Measurements from ENCODE around the gene FAM170B. TPM values are rescaled to one million over a fixed set of nuclear protein-coding genes. Genes with fewer than 3 reads are reported as not detected.

The FAM170B gene
- total RNA-seq, 1 experiment from 2014 or later: not detected

DNA sequence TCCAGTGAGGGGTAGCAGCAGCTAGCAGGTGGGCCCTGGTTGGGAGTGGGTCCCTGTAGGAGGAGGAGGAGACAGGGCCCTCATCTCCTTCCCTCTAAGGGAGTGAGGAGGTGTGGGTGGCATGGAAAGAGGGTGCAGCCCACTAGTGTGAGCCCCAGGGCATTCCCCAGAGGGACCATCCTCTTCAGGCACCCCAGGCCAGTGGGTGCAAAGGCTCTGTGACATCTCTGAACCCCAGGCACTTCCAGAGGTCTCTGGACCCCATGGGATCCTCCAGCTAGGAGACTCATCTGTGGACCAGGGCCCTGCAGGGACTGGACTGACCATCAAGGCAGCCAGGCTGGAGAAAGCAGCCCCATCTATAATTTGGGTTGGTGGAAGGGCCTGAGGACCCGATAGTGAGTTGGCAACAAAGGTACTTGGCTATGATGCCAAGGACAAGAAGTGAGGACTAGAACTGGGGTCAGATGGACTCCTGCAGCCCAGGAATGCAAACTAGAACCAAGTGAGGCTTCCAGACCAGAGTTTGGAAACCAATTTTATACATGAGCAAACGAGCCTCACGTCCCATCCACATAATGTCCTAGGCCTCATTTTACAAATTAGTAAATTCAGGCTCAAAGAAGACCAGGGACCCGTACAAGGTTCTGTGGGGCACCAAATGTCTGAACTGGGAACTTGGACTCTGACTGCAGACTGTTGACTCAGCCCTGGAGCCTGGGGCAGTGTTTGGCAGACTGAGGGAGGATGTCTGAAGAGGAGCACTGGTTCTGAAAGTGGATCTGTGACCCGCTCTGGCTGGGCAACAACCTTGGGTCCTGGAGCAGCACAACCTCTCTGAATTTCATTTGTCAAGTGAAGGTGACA, 17.1 kb downstream of the FAM170B start:
- Mint-ChIP-seq H3K4me1 (0 out of 2 replicates have a peak, but pooled peaks cover 2% of the 10 kb centered on the region), H3K9me3 (peaks cover 2% of the 10 kb centered on the region), H3K27me3 (ENCODE audit: low read depth) (peaks cover 21% of the 10 kb centered on the region), H3K36me3 (no peaks in the 10 kb centered on the region), H3K27ac (no peak overlapping the region), H3K4me3 (peak overlapping the region; percentile 44; the same call in 1 of the 2 replicates)
- ATAC-seq (no peak), DNase-seq (ENCODE audit: low spot score) (no peak)
- TF ChIP-seq GRHL2 (CRISPR knock-in tag; IDR thresholded peaks at IDR 0.05; ENCODE audit: insufficient replicate concordance, severe bottlenecking): no peak
- no peak for TF ChIP-seq ATF6 (CRISPR knock-in tag; IDR thresholded peaks at IDR 0.05)
- no peak for TF ChIP-seq FOXP1 (CRISPR knock-in tag; IDR thresholded peaks at IDR 0.05; ENCODE audit: borderline replicate concordance)
- no peak for TF ChIP-seq ZNF317 (CRISPR knock-in tag; IDR thresholded peaks at IDR 0.05; ENCODE audit: borderline replicate concordance, low read depth)
- no peak for TF ChIP-seq RORB (CRISPR knock-in tag; IDR thresholded peaks at IDR 0.05)
- TF ChIP-seq ZNF532 (CRISPR knock-in tag; IDR thresholded peaks at IDR 0.05; ENCODE audit: borderline replicate concordance): no peak
- no peak for TF ChIP-seq TEAD4 (CRISPR knock-in tag; IDR thresholded peaks at IDR 0.05)
- TF ChIP-seq, protein P1, sequence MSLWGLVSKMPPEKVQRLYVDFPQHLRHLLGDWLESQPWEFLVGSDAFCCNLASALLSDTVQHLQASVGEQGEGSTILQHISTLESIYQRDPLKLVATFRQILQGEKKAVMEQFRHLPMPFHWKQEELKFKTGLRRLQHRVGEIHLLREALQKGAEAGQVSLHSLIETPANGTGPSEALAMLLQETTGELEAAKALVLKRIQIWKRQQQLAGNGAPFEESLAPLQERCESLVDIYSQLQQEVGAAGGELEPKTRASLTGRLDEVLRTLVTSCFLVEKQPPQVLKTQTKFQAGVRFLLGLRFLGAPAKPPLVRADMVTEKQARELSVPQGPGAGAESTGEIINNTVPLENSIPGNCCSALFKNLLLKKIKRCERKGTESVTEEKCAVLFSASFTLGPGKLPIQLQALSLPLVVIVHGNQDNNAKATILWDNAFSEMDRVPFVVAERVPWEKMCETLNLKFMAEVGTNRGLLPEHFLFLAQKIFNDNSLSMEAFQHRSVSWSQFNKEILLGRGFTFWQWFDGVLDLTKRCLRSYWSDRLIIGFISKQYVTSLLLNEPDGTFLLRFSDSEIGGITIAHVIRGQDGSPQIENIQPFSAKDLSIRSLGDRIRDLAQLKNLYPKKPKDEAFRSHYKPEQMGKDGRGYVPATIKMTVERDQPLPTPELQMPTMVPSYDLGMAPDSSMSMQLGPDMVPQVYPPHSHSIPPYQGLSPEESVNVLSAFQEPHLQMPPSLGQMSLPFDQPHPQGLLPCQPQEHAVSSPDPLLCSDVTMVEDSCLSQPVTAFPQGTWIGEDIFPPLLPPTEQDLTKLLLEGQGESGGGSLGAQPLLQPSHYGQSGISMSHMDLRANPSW (CRISPR knock-in tag; conservative IDR thresholded peaks at IDR 0.05; ENCODE audit: low read depth): no peak
- ChIA-PET CTCF (no interaction called here), POLR2A (no interaction called here)

DNA sequence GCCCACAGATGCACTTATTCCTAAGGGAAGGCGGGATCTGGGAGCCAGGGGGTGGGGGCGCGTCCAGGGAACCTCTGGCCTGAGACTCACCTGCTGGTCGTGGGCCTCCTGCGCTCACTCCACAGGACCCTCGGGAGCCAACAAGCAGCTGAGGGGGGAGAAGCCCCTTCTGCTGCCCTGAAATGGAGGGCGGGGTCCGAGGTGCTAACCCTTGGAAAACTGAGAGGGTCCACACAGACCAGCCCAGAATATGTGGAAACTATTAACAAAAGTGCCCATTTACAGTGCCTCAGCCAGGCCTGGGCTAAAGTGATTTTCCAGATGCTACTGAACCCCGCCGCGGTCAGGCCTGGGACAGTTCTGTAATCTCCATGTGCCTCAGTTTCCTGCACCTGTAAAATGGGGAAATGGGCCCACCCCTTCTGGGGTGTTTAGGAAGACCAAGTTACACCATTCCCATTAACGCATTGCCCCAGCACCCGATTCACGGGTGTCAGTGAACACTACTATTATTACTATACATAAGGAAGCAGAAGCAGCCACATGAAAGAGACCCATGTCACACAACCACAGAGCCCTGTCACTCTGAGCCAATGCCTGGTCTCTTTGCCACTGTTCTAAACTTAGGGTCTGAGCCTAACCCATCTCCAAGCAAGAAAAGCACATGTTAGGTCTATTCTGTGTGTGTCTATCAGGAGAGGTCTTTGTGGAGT, 17.9 kb downstream of the FAM170B start:
- no peaks in the 10 kb centered on the region for H3K9me3 Mint-ChIP-seq
- ChIA-PET POLR2A (no interaction called here), CTCF (interaction anchor here (1.3 kb wide), 1 partner anchor 460 kb away, joined by 4 read pairs; no protein-coding TSS in a partner anchor)
- peak overlapping the region; percentile 44 for H3K4me3 Mint-ChIP-seq
- no peak; the same call in 1 of the 2 replicates for ATAC-seq
- no peaks in the 10 kb centered on the region for H3K36me3 Mint-ChIP-seq
- DNase-seq (ENCODE audit: low spot score): no peak
- 0 out of 2 replicates have a peak, but pooled peaks cover 2% of the 10 kb centered on the region for H3K4me1 Mint-ChIP-seq
- H3K27me3 Mint-ChIP-seq (ENCODE audit: low read depth): peaks cover 21% of the 10 kb centered on the region
- TF ChIP-seq TEAD4 (CRISPR knock-in tag; IDR thresholded peaks at IDR 0.05): no peak
- TF ChIP-seq NR3C1 (CRISPR knock-in tag; conservative IDR thresholded peaks at IDR 0.05; ENCODE audit: low read depth): no peak
- no peak for TF ChIP-seq TCF7 (CRISPR knock-in tag; IDR thresholded peaks at IDR 0.05; ENCODE audit: low read depth)
- no peak for TF ChIP-seq SMAD4 (CRISPR knock-in tag; IDR thresholded peaks at IDR 0.05)
- TF ChIP-seq, protein P2, sequence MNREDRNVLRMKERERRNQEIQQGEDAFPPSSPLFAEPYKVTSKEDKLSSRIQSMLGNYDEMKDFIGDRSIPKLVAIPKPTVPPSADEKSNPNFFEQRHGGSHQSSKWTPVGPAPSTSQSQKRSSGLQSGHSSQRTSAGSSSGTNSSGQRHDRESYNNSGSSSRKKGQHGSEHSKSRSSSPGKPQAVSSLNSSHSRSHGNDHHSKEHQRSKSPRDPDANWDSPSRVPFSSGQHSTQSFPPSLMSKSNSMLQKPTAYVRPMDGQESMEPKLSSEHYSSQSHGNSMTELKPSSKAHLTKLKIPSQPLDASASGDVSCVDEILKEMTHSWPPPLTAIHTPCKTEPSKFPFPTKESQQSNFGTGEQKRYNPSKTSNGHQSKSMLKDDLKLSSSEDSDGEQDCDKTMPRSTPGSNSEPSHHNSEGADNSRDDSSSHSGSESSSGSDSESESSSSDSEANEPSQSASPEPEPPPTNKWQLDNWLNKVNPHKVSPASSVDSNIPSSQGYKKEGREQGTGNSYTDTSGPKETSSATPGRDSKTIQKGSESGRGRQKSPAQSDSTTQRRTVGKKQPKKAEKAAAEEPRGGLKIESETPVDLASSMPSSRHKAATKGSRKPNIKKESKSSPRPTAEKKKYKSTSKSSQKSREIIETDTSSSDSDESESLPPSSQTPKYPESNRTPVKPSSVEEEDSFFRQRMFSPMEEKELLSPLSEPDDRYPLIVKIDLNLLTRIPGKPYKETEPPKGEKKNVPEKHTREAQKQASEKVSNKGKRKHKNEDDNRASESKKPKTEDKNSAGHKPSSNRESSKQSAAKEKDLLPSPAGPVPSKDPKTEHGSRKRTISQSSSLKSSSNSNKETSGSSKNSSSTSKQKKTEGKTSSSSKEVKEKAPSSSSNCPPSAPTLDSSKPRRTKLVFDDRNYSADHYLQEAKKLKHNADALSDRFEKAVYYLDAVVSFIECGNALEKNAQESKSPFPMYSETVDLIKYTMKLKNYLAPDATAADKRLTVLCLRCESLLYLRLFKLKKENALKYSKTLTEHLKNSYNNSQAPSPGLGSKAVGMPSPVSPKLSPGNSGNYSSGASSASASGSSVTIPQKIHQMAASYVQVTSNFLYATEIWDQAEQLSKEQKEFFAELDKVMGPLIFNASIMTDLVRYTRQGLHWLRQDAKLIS (CRISPR knock-in tag; IDR thresholded peaks at IDR 0.05; ENCODE audit: borderline replicate concordance): no peak
- no peak for TF ChIP-seq ZNF219 (CRISPR knock-in tag; IDR thresholded peaks at IDR 0.05; ENCODE audit: borderline replicate concordance)
- no peak for TF ChIP-seq CREB1 (CRISPR knock-in tag; IDR thresholded peaks at IDR 0.05)
- TF ChIP-seq JAZF1 (CRISPR knock-in tag; IDR thresholded peaks at IDR 0.05): no peak
- no peak for TF ChIP-seq IRF2 (CRISPR knock-in tag; IDR thresholded peaks at IDR 0.05; ENCODE audit: borderline replicate concordance, low read depth)
- H3K27ac Mint-ChIP-seq: no peak overlapping the region
